ENCODE results near the gene CIB2. TPM values are rescaled to one million over a fixed set of nuclear protein-coding genes. Genes with fewer than 3 reads are reported as not detected.
A peak's percentile ranks its signal among the peaks of the same experiment; 100 is the strongest.

The CIB2 gene
- total RNA-seq, 5 donors from 2014 or later (not counting 1 experiment from before 2014, with no cell fraction given): 0.72 to 2.8 (median 2.0) TPM

DNA sequence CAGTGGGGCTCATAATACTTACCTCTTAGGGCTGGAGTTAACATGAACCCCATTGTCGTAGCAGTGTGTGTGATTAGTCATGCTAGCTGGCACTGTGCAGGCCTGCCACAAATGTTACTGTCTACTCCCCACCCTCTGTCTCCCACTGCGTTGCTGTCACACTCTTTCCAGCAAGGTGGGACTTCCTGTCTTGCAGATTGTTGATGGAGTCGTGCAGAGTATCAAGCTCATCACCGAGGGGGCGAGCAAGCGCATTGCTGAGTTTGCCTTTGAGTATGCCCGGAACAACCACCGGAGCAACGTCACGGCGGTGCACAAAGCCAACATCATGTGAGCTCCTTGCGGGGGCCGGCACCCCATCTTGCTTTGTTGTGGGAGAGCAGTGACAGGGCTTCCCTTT, 30.8 kb upstream of the CIB2 start:
- peak overlapping the region; percentile 80 to 87 for H3K27ac Mint-ChIP-seq
- peak; percentile 49 to 84 (median 66) for ATAC-seq (replicated peaks in 1 of 4)
- ChIA-PET CTCF (interaction anchor here (0.5 to 1.2 kb wide), 3 partner anchors 25 to 384 kb away, joined by 3 read pairs; no protein-coding TSS in a partner anchor), POLR2A (no interaction called here)
- H3K36me3 Mint-ChIP-seq: peaks cover 53% of the 10 kb centered on the region
- peak in 31 of 35 experiments; percentile 22 to 80 (median 48) for DNase-seq
- WGBS (ENCODE audit: insufficient coverage): 86% methylated on average over 6 of the region's 13 CpGs
- no peaks in the 10 kb centered on the region for H3K9me3 Mint-ChIP-seq
- H3K27me3 Mint-ChIP-seq: no peaks in the 10 kb centered on the region
- Histone ChIP-seq H3K4me3 (ENCODE audit: control insufficient read depth in 1 of 2, extremely low read depth in 1 of 2, low read length in 1 of 2) (no peak overlapping the region), H3K4me1 (ENCODE audit: control insufficient read depth in 1 of 2, extremely low read depth in 1 of 2, insufficient read depth in 2 of 2, low read length in 2 of 2) (no peaks in the 10 kb centered on the region), H3K27ac (ENCODE audit: low read length) (no peak overlapping the region), H3K36me3 (ENCODE audit: control insufficient read depth in 2 of 2, extremely low read depth in 1 of 2, insufficient read depth in 1 of 2, low read length in 1 of 2) (peaks cover 20 to 53% of the 10 kb centered on the region in 2 donors), H3K9me3 (no peaks in the 10 kb centered on the region), H3K27me3 (replicated peaks in 1 of 2; ENCODE audit: control insufficient read depth in 2 of 2, extremely low read depth in 1 of 2, insufficient read depth in 2 of 2, low read length in 1 of 2) (no peaks in the 10 kb centered on the region)
- peaks cover 0 to 10% (median 9%) of the 10 kb centered on the region in 3 donors for H3K4me1 Mint-ChIP-seq
- H3K4me3 Mint-ChIP-seq: peak overlapping the region in 2 of 3 donors; percentile 15 to 31

DNA sequence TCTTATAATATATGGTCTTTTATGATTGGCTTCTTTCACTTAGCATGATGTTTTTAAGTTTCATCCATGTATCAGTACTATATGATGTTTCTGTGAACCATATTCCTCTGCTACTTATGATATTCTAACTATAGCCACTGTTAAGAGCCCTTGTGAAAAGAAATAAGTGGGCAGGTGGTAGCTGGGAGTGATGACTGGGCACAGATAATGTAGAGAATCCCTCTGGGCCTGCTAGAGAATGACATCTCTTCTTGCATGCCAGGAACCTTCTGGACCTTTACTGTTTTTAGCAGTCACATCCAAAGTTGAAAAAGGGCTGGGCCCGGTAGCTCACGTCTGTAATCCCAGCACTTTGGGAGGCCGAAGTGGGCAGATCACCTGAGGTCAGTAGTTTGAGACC, 28.1 kb upstream of the CIB2 start:
- peaks cover 8 to 53% of the 10 kb centered on the region in 2 donors for H3K36me3 ChIP-seq (ENCODE audit: control insufficient read depth in 2 of 2, extremely low read depth in 1 of 2, insufficient read depth in 1 of 2, low read length in 1 of 2)
- Mint-ChIP-seq H3K27ac (no peak overlapping the region), H3K27me3 (no peaks in the 10 kb centered on the region), H3K36me3 (peaks cover 40% of the 10 kb centered on the region), H3K4me1 (peaks cover 0 to 17% (median 7%) of the 10 kb centered on the region in 3 donors), H3K4me3 (no peak overlapping the region), H3K9me3 (no peaks in the 10 kb centered on the region)
- H3K4me1 ChIP-seq (ENCODE audit: control insufficient read depth in 1 of 2, extremely low read depth in 1 of 2, insufficient read depth in 2 of 2, low read length in 2 of 2): no peaks in the 10 kb centered on the region
- H3K9me3 ChIP-seq: no peaks in the 10 kb centered on the region
- no peaks in the 10 kb centered on the region for H3K27me3 ChIP-seq (replicated peaks in 1 of 2; ENCODE audit: control insufficient read depth in 2 of 2, extremely low read depth in 1 of 2, insufficient read depth in 2 of 2, low read length in 1 of 2)
- CTCF ChIA-PET: no interaction called here
- WGBS (ENCODE audit: insufficient coverage): 96% methylated on average over 3 of the region's 3 CpGs
- H3K4me3 ChIP-seq (ENCODE audit: control insufficient read depth in 1 of 2, extremely low read depth in 1 of 2, low read length in 1 of 2): no peak overlapping the region
- ATAC-seq (replicated peaks in 1 of 4) (no peak), DNase-seq (no peak)
- POLR2A ChIA-PET: no interaction called here
- no peak overlapping the region for H3K27ac ChIP-seq (ENCODE audit: low read length)

DNA sequence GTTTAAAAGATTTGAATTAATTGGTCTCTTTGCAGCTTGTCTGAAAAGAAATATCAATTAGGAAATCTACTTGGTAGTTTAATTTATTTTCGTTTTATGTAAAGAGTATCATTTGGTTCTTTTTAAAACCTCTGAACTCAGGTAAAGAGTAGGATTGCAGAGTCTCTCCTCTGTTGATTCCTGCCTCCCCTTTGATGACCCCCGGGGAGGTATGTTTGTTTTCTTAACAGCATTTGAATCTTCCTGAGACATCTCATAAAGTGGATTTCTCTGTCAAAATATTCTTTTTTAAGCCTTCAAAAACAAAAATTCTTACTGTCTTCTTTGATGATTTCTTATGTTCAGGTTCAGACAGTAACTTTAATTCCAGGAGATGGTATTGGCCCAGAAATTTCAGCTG, 26.0 kb upstream of the CIB2 start:
- ChIA-PET POLR2A (no interaction called here), CTCF (no interaction called here)
- no peak overlapping the region for H3K27ac ChIP-seq (ENCODE audit: low read length)
- H3K27me3 ChIP-seq (replicated peaks in 1 of 2; ENCODE audit: control insufficient read depth in 2 of 2, extremely low read depth in 1 of 2, insufficient read depth in 2 of 2, low read length in 1 of 2): no peaks in the 10 kb centered on the region
- Mint-ChIP-seq H3K27ac (peak overlapping the region; percentile 11 to 34), H3K36me3 (peaks cover 34% of the 10 kb centered on the region), H3K27me3 (no peaks in the 10 kb centered on the region), H3K4me3 (no peak overlapping the region), H3K4me1 (peaks cover 10 to 28% (median 18%) of the 10 kb centered on the region in 3 donors), H3K9me3 (no peaks in the 10 kb centered on the region)
- no peaks in the 10 kb centered on the region for H3K4me1 ChIP-seq (ENCODE audit: control insufficient read depth in 1 of 2, extremely low read depth in 1 of 2, insufficient read depth in 2 of 2, low read length in 2 of 2)
- ATAC-seq (replicated peaks in 1 of 4) (no peak), DNase-seq (no peak)
- H3K4me3 ChIP-seq (ENCODE audit: control insufficient read depth in 1 of 2, extremely low read depth in 1 of 2, low read length in 1 of 2): no peak overlapping the region
- no peaks in the 10 kb centered on the region for H3K9me3 ChIP-seq
- H3K36me3 ChIP-seq (ENCODE audit: control insufficient read depth in 2 of 2, extremely low read depth in 1 of 2, insufficient read depth in 1 of 2, low read length in 1 of 2): peaks cover 4 to 43% of the 10 kb centered on the region in 2 donors
- no CpG with 5 or more reads among the region's 2 CpGs for whole genome bisulfite sequencing (ENCODE audit: insufficient coverage)

DNA sequence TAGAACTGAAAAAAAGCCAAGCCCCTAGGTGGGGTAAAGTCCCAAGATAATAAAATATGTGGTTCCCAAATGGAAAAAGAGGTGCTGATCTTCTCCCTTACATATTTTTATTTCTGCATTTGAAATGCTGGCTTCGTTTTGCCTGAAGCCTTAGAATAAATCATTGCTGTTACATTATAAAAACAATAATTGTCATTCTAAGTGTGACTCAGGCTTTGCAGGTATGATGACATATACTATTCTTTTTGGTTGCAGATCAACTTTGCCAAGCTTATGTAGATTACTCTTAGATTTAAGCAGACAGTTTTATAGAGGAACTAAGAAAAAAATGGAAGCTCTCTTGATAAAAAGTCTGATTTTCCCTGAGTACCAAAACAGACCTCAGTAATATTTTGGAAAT, 25.4 kb upstream of the CIB2 start:
- Histone ChIP-seq H3K4me3 (ENCODE audit: control insufficient read depth in 1 of 2, extremely low read depth in 1 of 2, low read length in 1 of 2) (no peak overlapping the region), H3K4me1 (ENCODE audit: control insufficient read depth in 1 of 2, extremely low read depth in 1 of 2, insufficient read depth in 2 of 2, low read length in 2 of 2) (no peaks in the 10 kb centered on the region), H3K27me3 (replicated peaks in 1 of 2; ENCODE audit: control insufficient read depth in 2 of 2, extremely low read depth in 1 of 2, insufficient read depth in 2 of 2, low read length in 1 of 2) (no peaks in the 10 kb centered on the region), H3K9me3 (no peaks in the 10 kb centered on the region), H3K36me3 (ENCODE audit: control insufficient read depth in 2 of 2, extremely low read depth in 1 of 2, insufficient read depth in 1 of 2, low read length in 1 of 2) (peaks cover 1 to 38% of the 10 kb centered on the region in 2 donors), H3K27ac (ENCODE audit: low read length) (no peak overlapping the region)
- DNase-seq (no peak), ATAC-seq (replicated peaks in 1 of 4) (no peak)
- Mint-ChIP-seq H3K36me3 (peaks cover 29% of the 10 kb centered on the region), H3K27ac (peak overlapping the region in 1 of 2 donors; percentile 10), H3K4me3 (no peak overlapping the region), H3K9me3 (no peaks in the 10 kb centered on the region), H3K27me3 (no peaks in the 10 kb centered on the region), H3K4me1 (peaks cover 10 to 23% (median 13%) of the 10 kb centered on the region in 3 donors)
- no CpG with 5 or more reads among the region's 1 CpG for WGBS (ENCODE audit: insufficient coverage)
- POLR2A ChIA-PET: no interaction called here
- CTCF ChIA-PET: no interaction called here

DNA sequence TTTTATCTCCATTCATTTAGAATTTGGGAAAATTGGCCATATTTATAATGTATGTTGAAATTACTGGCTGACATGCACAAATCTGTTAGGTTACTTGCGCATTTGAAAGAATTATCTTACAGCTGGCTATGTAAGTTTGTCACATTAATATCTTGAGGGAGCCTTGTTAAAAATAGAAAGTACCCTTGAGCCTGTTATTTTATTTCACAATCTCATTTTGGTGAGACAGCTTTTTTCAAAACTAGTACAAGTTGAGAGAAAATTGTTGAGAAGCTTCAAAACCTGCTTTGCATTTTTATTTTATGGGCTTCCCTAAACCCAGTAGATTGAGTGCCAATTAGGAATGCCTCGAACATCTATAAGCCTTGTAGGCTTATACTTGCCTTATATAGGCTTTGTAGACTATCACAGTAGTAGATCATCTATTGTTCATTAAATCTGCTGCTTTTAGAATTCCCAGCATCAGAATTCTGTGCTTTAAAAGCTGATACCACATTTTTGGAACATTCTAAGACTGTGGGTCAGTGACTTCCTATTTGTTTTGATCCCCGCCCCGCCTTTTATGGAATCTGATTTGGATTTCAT, 24.2 kb upstream of the CIB2 start:
- Mint-ChIP-seq H3K4me1 (peaks cover 20 to 29% (median 22%) of the 10 kb centered on the region in 3 donors), H3K4me3 (no peak overlapping the region), H3K27ac (no peak overlapping the region), H3K36me3 (peaks cover 23% of the 10 kb centered on the region), H3K9me3 (no peaks in the 10 kb centered on the region), H3K27me3 (no peaks in the 10 kb centered on the region)
- ATAC-seq (replicated peaks in 1 of 4) (no peak), DNase-seq (no peak)
- no peaks in the 10 kb centered on the region for H3K9me3 ChIP-seq
- ChIA-PET CTCF (interaction anchor here in 1 of 2 donors (0.6 to 0.9 kb wide), 2 partner anchors 25 to 47 kb away, joined by 3 read pairs; no protein-coding TSS in a partner anchor), POLR2A (interaction anchor here in 1 of 2 donors (0.6 to 1.0 kb wide), 2 partner anchors 9 to 410 kb away, joined by 3 to 4 read pairs; partner anchors contain the start of gene CHRNA5)
- H3K27ac ChIP-seq (ENCODE audit: low read length): no peak overlapping the region
- WGBS (ENCODE audit: insufficient coverage): no CpG with 5 or more reads among the region's 4 CpGs
- no peaks in the 10 kb centered on the region for H3K4me1 ChIP-seq (ENCODE audit: control insufficient read depth in 1 of 2, extremely low read depth in 1 of 2, insufficient read depth in 2 of 2, low read length in 2 of 2)
- peaks cover 0 to 27% of the 10 kb centered on the region in 2 donors for H3K36me3 ChIP-seq (ENCODE audit: control insufficient read depth in 2 of 2, extremely low read depth in 1 of 2, insufficient read depth in 1 of 2, low read length in 1 of 2)
- H3K27me3 ChIP-seq (replicated peaks in 1 of 2; ENCODE audit: control insufficient read depth in 2 of 2, extremely low read depth in 1 of 2, insufficient read depth in 2 of 2, low read length in 1 of 2): no peaks in the 10 kb centered on the region
- no peak overlapping the region for H3K4me3 ChIP-seq (ENCODE audit: control insufficient read depth in 1 of 2, extremely low read depth in 1 of 2, low read length in 1 of 2)

DNA sequence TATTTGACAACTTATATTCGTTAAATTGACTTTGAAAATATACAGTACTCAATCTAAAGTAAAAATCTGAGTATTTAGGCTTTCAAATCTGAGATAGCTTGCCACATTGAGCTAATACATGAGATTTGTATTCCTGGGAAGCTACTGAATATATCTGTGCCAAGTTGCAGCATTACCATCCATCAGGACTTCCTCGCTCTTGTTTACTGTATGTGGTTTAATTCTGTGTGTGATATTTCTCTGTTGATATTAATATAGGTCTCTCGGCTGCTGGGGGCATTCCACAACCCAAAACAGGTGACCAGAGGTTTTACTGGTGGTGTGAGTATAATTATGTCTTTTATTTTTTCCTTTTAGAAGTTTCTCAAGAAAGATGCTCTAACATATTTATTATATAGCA, 23.7 kb upstream of the CIB2 start:
- Histone ChIP-seq H3K27ac (ENCODE audit: low read length) (no peak overlapping the region), H3K27me3 (replicated peaks in 1 of 2; ENCODE audit: control insufficient read depth in 2 of 2, extremely low read depth in 1 of 2, insufficient read depth in 2 of 2, low read length in 1 of 2) (no peaks in the 10 kb centered on the region), H3K4me1 (ENCODE audit: control insufficient read depth in 1 of 2, extremely low read depth in 1 of 2, insufficient read depth in 2 of 2, low read length in 2 of 2) (peaks cover 3% of the 10 kb centered on the region in 2 experiments), H3K9me3 (no peaks in the 10 kb centered on the region), H3K36me3 (ENCODE audit: control insufficient read depth in 2 of 2, extremely low read depth in 1 of 2, insufficient read depth in 1 of 2, low read length in 1 of 2) (peaks cover 0 to 22% of the 10 kb centered on the region in 2 donors), H3K4me3 (ENCODE audit: control insufficient read depth in 1 of 2, extremely low read depth in 1 of 2, low read length in 1 of 2) (no peak overlapping the region)
- Mint-ChIP-seq H3K36me3 (peaks cover 23% of the 10 kb centered on the region), H3K4me3 (no peak overlapping the region), H3K4me1 (peaks cover 25 to 34% (median 27%) of the 10 kb centered on the region in 3 donors), H3K27ac (no peak overlapping the region), H3K27me3 (no peaks in the 10 kb centered on the region), H3K9me3 (no peaks in the 10 kb centered on the region)
- POLR2A ChIA-PET: interaction anchor here in 1 of 2 donors (0.6 to 1.0 kb wide), 2 partner anchors 9 to 410 kb away, joined by 3 to 4 read pairs; partner anchors contain the start of gene CHRNA5
- WGBS (ENCODE audit: insufficient coverage): no CpG with 5 or more reads among the region's 3 CpGs
- DNase-seq (no peak), ATAC-seq (replicated peaks in 1 of 4) (no peak)
- CTCF ChIA-PET: interaction anchor here (0.6 to 0.9 kb wide), 3 partner anchors 16 to 47 kb away, joined by 3 read pairs; no protein-coding TSS in a partner anchor

All from T-cell (primary cell).